ENCODE data around the gene CYB5D1. TPM values are rescaled to one million over a fixed set of nuclear protein-coding genes. Genes with fewer than 3 reads are reported as not detected.

CYB5D1 gene, protein sequence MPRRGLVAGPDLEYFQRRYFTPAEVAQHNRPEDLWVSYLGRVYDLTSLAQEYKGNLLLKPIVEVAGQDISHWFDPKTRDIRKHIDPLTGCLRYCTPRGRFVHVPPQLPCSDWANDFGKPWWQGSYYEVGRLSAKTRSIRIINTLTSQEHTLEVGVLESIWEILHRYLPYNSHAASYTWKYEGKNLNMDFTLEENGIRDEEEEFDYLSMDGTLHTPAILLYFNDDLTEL
- 22.6 TPM for total RNA-seq

DNA sequence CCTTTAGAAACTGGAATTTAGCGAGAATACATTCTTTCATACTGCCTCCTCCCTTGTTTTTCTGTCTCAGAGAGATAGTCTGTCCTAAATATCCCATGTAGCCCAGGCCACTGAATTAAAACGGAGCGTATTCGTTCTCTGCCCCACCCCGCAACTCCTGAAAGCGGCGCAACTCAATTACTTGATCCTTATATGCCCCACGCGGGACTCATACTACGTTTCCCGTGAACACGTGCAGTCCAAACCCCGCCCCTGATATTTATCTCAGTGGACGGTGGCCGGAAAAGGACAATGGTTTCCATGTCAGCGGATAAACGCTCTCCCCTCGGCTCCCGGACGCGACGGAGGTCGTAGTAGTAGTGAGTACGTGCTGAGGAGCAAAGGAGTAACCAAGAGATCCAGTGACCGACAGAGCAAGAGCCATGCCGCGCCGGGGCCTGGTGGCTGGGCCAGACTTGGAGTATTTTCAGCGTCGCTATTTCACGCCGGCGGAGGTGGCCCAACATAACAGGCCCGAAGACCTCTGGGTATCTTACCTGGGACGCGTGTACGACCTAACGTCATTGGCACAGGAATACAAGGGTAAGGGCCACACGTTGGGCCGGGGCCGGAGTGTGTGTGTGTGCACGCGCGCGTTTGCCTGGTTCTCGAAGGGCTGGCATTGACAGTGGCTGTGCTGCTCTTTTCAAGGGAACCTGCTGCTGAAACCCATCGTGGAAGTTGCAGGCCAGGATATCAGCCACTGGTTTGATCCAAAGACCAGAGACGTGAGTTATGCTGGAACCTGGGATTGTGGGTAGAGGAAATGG, at the start of gene CYB5D1:
Gene CYB5D1 (plus strand): TSS at position 291 of the 809 bp plus-strand sequence. CDS start 132 bp downstream, at position 423.

DNA sequence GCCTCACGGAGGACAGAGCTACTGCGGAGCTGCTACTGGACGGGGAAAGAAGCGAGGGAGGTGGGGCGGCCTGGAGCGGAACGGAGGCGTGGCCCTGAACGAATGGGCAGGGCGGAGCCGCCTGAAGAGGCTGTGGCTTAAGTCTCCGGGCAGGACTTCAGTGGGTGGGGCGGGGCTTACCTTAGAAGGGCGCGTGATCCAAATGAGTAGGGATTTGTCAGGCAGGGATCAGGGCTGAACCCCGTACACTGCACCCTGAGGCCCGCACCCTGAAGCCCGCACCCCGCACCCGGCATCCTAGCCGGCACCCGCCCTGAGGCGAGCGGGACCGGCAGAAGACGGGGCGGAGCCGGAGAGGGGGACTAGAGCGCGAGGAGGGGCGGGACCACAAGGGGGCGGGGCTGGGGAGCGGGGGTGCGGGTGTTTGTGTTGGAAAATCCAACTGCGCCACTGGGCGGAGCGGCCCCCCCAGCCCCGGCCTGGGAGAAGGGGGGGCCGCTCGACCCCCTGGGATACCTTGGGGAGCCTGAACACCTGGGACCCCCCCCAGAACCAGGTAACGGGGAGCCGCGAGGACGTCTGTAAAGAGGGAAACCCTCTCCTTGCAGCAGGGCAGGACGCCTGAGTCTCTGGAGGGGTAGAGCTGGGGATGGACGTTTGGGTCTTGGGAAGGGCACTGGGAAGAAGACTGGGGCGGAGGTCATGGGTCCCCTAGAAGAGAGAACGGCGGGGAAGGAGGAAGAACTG, 23.8 kb upstream of the CYB5D1 start, which contains the start of gene KDM6B:
Gene KDM6B (plus strand): TSS at position 423 of the 747 bp plus-strand sequence. CDS start 11,338 bp downstream, outside the sequence.

DNA sequence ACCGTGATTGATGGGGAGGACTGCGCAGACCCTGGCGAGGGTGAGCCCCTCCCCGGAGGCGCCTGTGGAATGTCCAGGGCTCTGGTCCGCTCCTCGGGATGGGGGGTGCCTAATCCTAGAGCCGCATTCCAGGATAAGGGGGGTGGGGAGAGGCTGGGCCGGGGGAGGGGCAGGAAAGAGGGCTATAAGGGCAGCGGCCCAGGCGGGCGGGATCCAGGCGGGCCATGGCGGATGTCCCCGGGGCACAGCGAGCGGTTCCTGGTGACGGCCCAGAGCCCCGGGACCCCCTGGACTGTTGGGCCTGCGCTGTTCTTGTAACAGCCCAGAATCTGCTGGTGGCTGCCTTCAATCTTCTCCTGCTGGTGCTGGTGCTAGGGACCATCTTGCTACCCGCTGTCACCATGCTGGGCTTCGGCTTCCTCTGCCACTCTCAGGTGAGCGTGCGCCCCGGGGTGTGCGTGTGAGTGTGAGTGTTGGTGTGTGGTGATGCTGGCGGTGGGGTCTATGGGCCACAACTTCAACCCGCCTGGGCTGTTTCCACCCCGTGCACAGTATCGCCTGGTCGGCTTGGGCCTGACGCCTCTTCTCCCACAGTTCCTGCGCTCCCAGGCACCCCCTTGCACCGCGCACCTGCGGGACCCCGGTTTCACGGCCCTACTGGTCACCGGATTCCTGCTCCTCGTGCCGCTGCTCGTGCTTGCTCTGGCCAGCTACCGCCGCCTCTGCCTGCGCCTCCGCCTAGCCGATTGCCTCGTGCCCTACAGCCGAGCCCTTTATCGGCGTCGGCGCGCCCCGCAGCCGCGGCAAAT, 2.7 kb upstream of the CYB5D1 start, which contains the start of gene TMEM88:
Gene TMEM88 (plus strand): TSS at position 216 of the 809 bp plus-strand sequence. CDS start 9 bp downstream, at position 225.

GRCh38 chr17:7856811-7857712, 741 bp upstream of the CYB5D1 start, which contains the start of gene NAA38:
Gene NAA38 (minus strand): TSS chr17:7857559. CDS start chr17:7857463, 96 bp downstream.

GRCh38 chr17:7888184-7888920, 30.5 kb downstream of the CYB5D1 start, which contains the start of gene CHD3:
Gene CHD3 (plus strand): TSS chr17:7888789. CDS start chr17:7889001, 212 bp downstream.

Small RNA genes within 50 kb of the gene (small RNA-seq; reads per million reads assigned to genes)
- 17.7 reads per million, percentile 94 among the genes with 10 or more reads in this experiment for gene SCARNA21

Other genes with a start within 250 kb of the CYB5D1 start
- gene FXR2, start 243.1 kb upstream of the CYB5D1 start, total RNA-seq = 46.1 TPM
- gene SAT2, start 230.2 kb upstream of the CYB5D1 start, total RNA-seq = 30.7 TPM
- gene SHBG, start 227.9 kb upstream of the CYB5D1 start, total RNA-seq = not detected
- 27.5 TPM for gene ATP1B2, start 207.1 kb upstream of the CYB5D1 start, total RNA-seq
- gene TP53, start 170.5 kb upstream of the CYB5D1 start, total RNA-seq = 10.6 TPM
- 7.8 TPM for gene WRAP53, start 169.5 kb upstream of the CYB5D1 start, total RNA-seq
- 42.4 TPM for gene EFNB3, start 152.8 kb upstream of the CYB5D1 start, total RNA-seq
- 2.5 TPM for gene DNAH2, start 140.3 kb upstream of the CYB5D1 start, total RNA-seq
- gene KDM6B, start 23.8 kb upstream of the CYB5D1 start, total RNA-seq = 13.1 TPM
- gene TMEM88, start 2.9 kb upstream of the CYB5D1 start, total RNA-seq = 2.3 TPM
- 42.2 TPM for gene NAA38, start 444 bp upstream of the CYB5D1 start, total RNA-seq
- gene CHD3, start 30.8 kb downstream of the CYB5D1 start, total RNA-seq = 206 TPM
- 8.1 TPM for gene RNF227, start 58.3 kb downstream of the CYB5D1 start, total RNA-seq
- 3.7 TPM for gene KCNAB3, start 71.9 kb downstream of the CYB5D1 start, total RNA-seq
- 21.9 TPM for gene TRAPPC1, start 73.9 kb downstream of the CYB5D1 start, total RNA-seq
- gene CNTROB, start 74.2 kb downstream of the CYB5D1 start, total RNA-seq = 31.6 TPM
- gene GUCY2D, start 144.6 kb downstream of the CYB5D1 start, total RNA-seq = not detected
- not detected for gene ALOX15B, start 181.1 kb downstream of the CYB5D1 start, total RNA-seq
- not detected for gene ALOX12B, start 229.7 kb downstream of the CYB5D1 start, total RNA-seq